ENCODE measurements around the gene DRD3.

The DRD3 gene

GRCh38 chr3:114179575-114179974 is 723 bp upstream of the DRD3 start:
- DNase-seq (ENCODE audit: low spot score), result peak; percentile 15

GRCh38 chr3:114176890-114177289 is 2.0 kb downstream of the DRD3 start:
- DNase-seq (ENCODE audit: low spot score), result no peak

- no peak for DNase-seq (ENCODE audit: low spot score)
Observed at GRCh38 chr3:114176487-114176886, 2.4 kb downstream of the DRD3 start.

- DNase-seq (ENCODE audit: low spot score), result no peak
Observed at GRCh38 chr3:114175204-114175987, 3.5 kb downstream of the DRD3 start.

GRCh38 chr3:114171677-114172076 is 7.2 kb downstream of the DRD3 start:
- DNase-seq (ENCODE audit: low spot score), result no peak

- no peak for DNase-seq (ENCODE audit: low spot score)
Observed at GRCh38 chr3:114168150-114168549, 10.7 kb downstream of the DRD3 start.

GRCh38 chr3:114157321-114157720 is 21.5 kb downstream of the DRD3 start:
- DNase-seq (ENCODE audit: low spot score), result no peak

GRCh38 chr3:114155370-114155821 is 23.5 kb downstream of the DRD3 start:
- DNase-seq (ENCODE audit: low spot score), result peak; percentile 45

- no peak for DNase-seq (ENCODE audit: low spot score)
Observed at GRCh38 chr3:114154321-114154821, 24.5 kb downstream of the DRD3 start.

- peak; percentile 90 for DNase-seq (ENCODE audit: low spot score)
Observed at GRCh38 chr3:114152519-114153151, 26.2 kb downstream of the DRD3 start.

GRCh38 chr3:114151091-114151490 is 27.8 kb downstream of the DRD3 start:
- DNase-seq (ENCODE audit: low spot score), result no peak

- peak; percentile 48 for DNase-seq (ENCODE audit: low spot score)
Observed at GRCh38 chr3:114147251-114147650, 31.6 kb downstream of the DRD3 start.

- no peak for DNase-seq (ENCODE audit: low spot score)
Observed at GRCh38 chr3:114144909-114145688, 33.8 kb downstream of the DRD3 start.

GRCh38 chr3:114143817-114144216 is 35.0 kb downstream of the DRD3 start:
- no peak for DNase-seq (ENCODE audit: low spot score)

- DNase-seq (ENCODE audit: low spot score), result no peak
Observed at GRCh38 chr3:114139836-114140235, 39.0 kb downstream of the DRD3 start.

GRCh38 chr3:114133947-114134346 is 44.9 kb downstream of the DRD3 start:
- DNase-seq (ENCODE audit: low spot score), result no peak

GRCh38 chr3:114132500-114132899 is 46.4 kb downstream of the DRD3 start:
- DNase-seq (ENCODE audit: low spot score), result no peak

GRCh38 chr3:114128826-114129225 is 50.0 kb downstream of the DRD3 start:
- no peak for DNase-seq (ENCODE audit: low spot score)

GRCh38 chr3:114128231-114128630 is 50.6 kb downstream of the DRD3 start:
- DNase-seq (ENCODE audit: low spot score), result no peak

GRCh38 chr3:114127517-114127916 is 51.3 kb downstream of the DRD3 start:
- DNase-seq (ENCODE audit: low spot score), result no peak

- no peak for DNase-seq (ENCODE audit: low spot score)
Observed at GRCh38 chr3:114126461-114126860, 52.4 kb downstream of the DRD3 start.

GRCh38 chr3:114122027-114122709 is 56.7 kb downstream of the DRD3 start:
- DNase-seq (ENCODE audit: low spot score), result no peak
